Measurements from ENCODE around the gene FTO. TPM values are rescaled to one million over a fixed set of nuclear protein-coding genes. Genes with fewer than 3 reads are reported as not detected.

The FTO gene
- total and polyA plus RNA-seq, 2 of the 8 experiments (the other 6 are each of a cell fraction or from before 2014, with no cell fraction given), result 34.5 to 59.8 TPM

- WGBS, 2 experiments (ENCODE audit: extremely low coverage in 1 of 2, insufficient coverage in 1 of 2, insufficient read length in 1 of 2, insufficient replicate concordance in 2 of 2, low coverage in 1 of 2, low lambda C conversion rate in 2 of 2, missing lambda C conversion rate in 1 of 2), result 86% methylated on average over 3 of the region's 3 CpGs; no CpG with 5 or more reads in 1 of the 2 experiments
- TF ChIP-seq CEBPB (IDR thresholded peaks at IDR 0.05; ENCODE audit: low read depth, low read length) (no peak), SAP30 (IDR thresholded peaks at IDR 0.05; ENCODE audit: insufficient read depth, insufficient replicate concordance, low read length) (no peak), ATF3 (IDR thresholded peaks at IDR 0.05; ENCODE audit: insufficient read depth, low read depth, low read length) (no peak), TAF1 (IDR thresholded peaks at IDR 0.05; ENCODE audit: low read depth, low read length) (no peak), RAD21 (IDR thresholded peaks at IDR 0.05 in 1 of 2, conservative IDR thresholded peaks at IDR 0.05 in 1 of 2; ENCODE audit: low read depth in 2 of 2, low read length in 2 of 2) (no peak), EP300 (IDR thresholded peaks at IDR 0.05; ENCODE audit: borderline replicate concordance in 1 of 2, low read depth in 2 of 2, low read length in 2 of 2) (no peak), CBX8 (IDR thresholded peaks at IDR 0.05; ENCODE audit: borderline replicate concordance, low read depth, low read length) (no peak), CHD1 (IDR thresholded peaks at IDR 0.05; ENCODE audit: low read depth, low read length) (no peak)
These were observed 32.3 kb downstream of the FTO start for GRCh38 chr16:53736297-53736696.

More at GRCh38 chr16:53736297-53736696, 32.3 kb downstream of the FTO start:
- Histone ChIP-seq H3K4ac (replicated peaks; ENCODE audit: insufficient read length, low read depth, low read length) (no peak overlapping the region), H3K27ac (ENCODE audit: low read depth, low read length) (no peak overlapping the region), H3K9me3 (ENCODE audit: insufficient read depth in 2 of 2, low read depth in 1 of 2, low read length in 1 of 2) (no peaks in the 10 kb centered on the region), H3K4me1 (replicated peaks in 1 of 4; ENCODE audit: control insufficient read depth in 3 of 4, insufficient read depth in 4 of 4, low read length in 3 of 4) (no peaks in the 10 kb centered on the region), H2AK5ac (ENCODE audit: low read depth, low read length) (no peak overlapping the region), H4K20me1 (replicated peaks in 1 of 2; ENCODE audit: control insufficient read depth in 1 of 2, insufficient read depth in 2 of 2, low read length in 2 of 2) (no peaks in the 10 kb centered on the region), H2BK5ac (ENCODE audit: low read depth, low read length) (no peak overlapping the region), H3K18ac (ENCODE audit: extremely low read depth, low read length) (no peak overlapping the region), H2BK15ac (ENCODE audit: low read length) (no peak overlapping the region), H4K8ac (ENCODE audit: extremely low read depth, insufficient read depth, low read length) (no peak overlapping the region), H3K36me3 (ENCODE audit: control insufficient read depth in 2 of 4, insufficient read depth in 4 of 4, low read length in 3 of 4) (no peaks in the 10 kb centered on the region), H3K14ac (ENCODE audit: insufficient read length) (no peak overlapping the region), H4K91ac (replicated peaks; ENCODE audit: insufficient read length, low read length) (no peak overlapping the region), H3K23me2 (ENCODE audit: low read depth, low read length) (no peaks in the 10 kb centered on the region), H3K79me1 (ENCODE audit: low read depth, low read length) (no peaks in the 10 kb centered on the region), H3K56ac (replicated peaks; ENCODE audit: insufficient read length, low read depth, low read length) (no peak overlapping the region), H2BK120ac (replicated peaks; ENCODE audit: low read depth, low read length) (no peak overlapping the region), H3K27me3 (replicated peaks in 1 of 4; ENCODE audit: control insufficient read depth in 3 of 4, extremely low read depth in 1 of 4, insufficient read depth in 3 of 4, low read length in 3 of 4) (no peaks in the 10 kb centered on the region), H3K4me2 (ENCODE audit: insufficient read depth in 1 of 2, low read depth in 2 of 2, low read length in 2 of 2) (no peak overlapping the region), H4K5ac (ENCODE audit: insufficient read length, low read depth, low read length) (no peak overlapping the region), H2BK20ac (ENCODE audit: low read length) (no peak overlapping the region), H3K4me3 (ENCODE audit: extremely low read depth in 1 of 4, insufficient read depth in 2 of 4, low read depth in 3 of 4, low read length in 4 of 4) (no peak overlapping the region), H2AFZ (ENCODE audit: low read length) (no peak overlapping the region), H3K9ac (replicated peaks in 1 of 4; ENCODE audit: extremely low read depth in 1 of 4, low read depth in 3 of 4, low read length in 3 of 4) (no peak overlapping the region), H3K23ac (ENCODE audit: insufficient read length) (no peak overlapping the region), H3K79me2 (ENCODE audit: control insufficient read depth in 1 of 2, insufficient read depth in 2 of 2, low read length in 2 of 2) (peaks cover 0 to 5% of the 10 kb centered on the region in 2 experiments; a peak in 1 of 4 replicates), H2BK12ac (ENCODE audit: low read depth, low read length) (no peak overlapping the region)
- POLR2A ChIA-PET (ENCODE audit: partially characterized antibody), result no interaction called here
- DNase-seq (ENCODE audit: low read depth in 1 of 2, low spot score in 2 of 2), result no peak
- FAIRE-seq, result no peak
- CTCF ChIA-PET (ENCODE audit: partially characterized antibody), result interaction anchor here (1.2 to 2.1 kb wide), 2 partner anchors 8 to 176 kb away, joined by 3 to 13 read pairs; no protein-coding TSS in a partner anchor

All from H1 (cell line).